OCI-LY1 (cell line): ENCODE data around the gene MED27.

Experiments used
- H2AFZ ChIP-seq: fragments of 200-600 bp; sonication (generic), shearing (Covaris generic); 2 replicates; pipeline ENCODE4 v1.6.0; 2014; ENCODE audit warnings: antibody characterized with exemption, mild to moderate bottlenecking, low read length
- H3F3A ChIP-seq: fragments of 200-600 bp; sonication (generic), shearing (Covaris generic); 2 replicates; pipeline ENCODE4 v1.6.0; 2014; ENCODE audit warnings: mild to moderate bottlenecking, antibody characterized with exemption, low read length, moderate library complexity; ENCODE audit not compliant: insufficient read depth
- H3K27ac ChIP-seq: fragments of 200-600 bp; sonication (generic); 2 replicates; pipeline ENCODE4 v1.5.1; 2014; ENCODE audit warnings: low read length, mixed run types, mild to moderate bottlenecking, low read depth; ENCODE audit not compliant: poor library complexity, severe bottlenecking
- H3K27me3 ChIP-seq: fragments of 200-600 bp; sonication (generic); 2 replicates; pipeline ENCODE4 v1.6.0; 2014; ENCODE audit warnings: antibody characterized with exemption, mild to moderate bottlenecking, low read length, moderate library complexity; ENCODE audit not compliant: insufficient read depth
- H3K36me3 ChIP-seq: fragments of 200-600 bp; sonication (generic); 2 replicates; pipeline ENCODE4 v1.6.1; 2014; ENCODE audit warnings: mild to moderate bottlenecking, antibody characterized with exemption, low read length, moderate library complexity, mixed read lengths; ENCODE audit not compliant: insufficient read depth
- H3K4me1 ChIP-seq: fragments of 200-600 bp; sonication (generic); 2 replicates; pipeline ENCODE4 v1.5.1; 2014; ENCODE audit warnings: mild to moderate bottlenecking, low read length, moderate library complexity; ENCODE audit not compliant: insufficient read depth, severe bottlenecking
- H3K4me2 ChIP-seq: fragments of 200-600 bp; sonication (generic), shearing (Covaris generic); 2 replicates; pipeline ENCODE4 v1.6.1; 2014; ENCODE audit warnings: low read length
- H3K4me3 ChIP-seq: fragments of 200-600 bp; sonication (generic); 2 replicates; pipeline ENCODE4 v1.5.1; 2014; ENCODE audit warnings: low read length, low read depth, mild to moderate bottlenecking, mixed read lengths; ENCODE audit not compliant: poor library complexity, severe bottlenecking
- H3K79me2 ChIP-seq: fragments of 200-600 bp; shearing (Covaris generic); 2 replicates; pipeline ENCODE4 v1.6.1; 2016; ENCODE audit warnings: mixed run types, low read length, mixed read lengths; ENCODE audit not compliant: insufficient read depth
- H3K9ac ChIP-seq: fragments of 200-600 bp; sonication (generic), shearing (Covaris generic); 2 replicates; pipeline ENCODE4 v1.6.1; 2014; ENCODE audit warnings: mild to moderate bottlenecking, low read length, mixed read lengths
- H3K9me2 ChIP-seq: fragments of 200-600 bp; sonication (generic), shearing (Covaris generic); 2 replicates; pipeline ENCODE4 v1.6.1; 2014; ENCODE audit warnings: low read depth, mild to moderate bottlenecking, low read length, mixed read lengths
- H3K9me3 ChIP-seq: fragments of 200-600 bp; shearing (Covaris generic); 2 replicates; pipeline ENCODE4 v1.6.1; 2014; ENCODE audit warnings: low read length, mixed read lengths
- H4K20me1 ChIP-seq: fragments of 200-600 bp; sonication (generic), shearing (Covaris generic); 2 replicates; pipeline ENCODE4 v1.6.0; 2016; ENCODE audit warnings: mild to moderate bottlenecking, low read length; ENCODE audit not compliant: insufficient read depth
- EZH2 ChIP-seq: fragments of 200-600 bp; sonication (generic), shearing (Covaris generic); IDR thresholded peaks from 2 replicates; pipeline ENCODE4 v1.8.0; 2017; ENCODE audit warnings: borderline replicate concordance, mixed run types, mild to moderate bottlenecking, antibody characterized with exemption, low read length, moderate library complexity, mixed read lengths
- TF ChIP-seq, protein P1 (sequence below): fragments of 200-600 bp; sonication (generic), shearing (Covaris generic); IDR thresholded peaks from 2 replicates; pipeline ENCODE4 v1.5.1; 2017; ENCODE audit warnings: mild to moderate bottlenecking, antibody characterized with exemption, low read length, moderate library complexity, mixed read lengths

MED27 gene

DNA sequence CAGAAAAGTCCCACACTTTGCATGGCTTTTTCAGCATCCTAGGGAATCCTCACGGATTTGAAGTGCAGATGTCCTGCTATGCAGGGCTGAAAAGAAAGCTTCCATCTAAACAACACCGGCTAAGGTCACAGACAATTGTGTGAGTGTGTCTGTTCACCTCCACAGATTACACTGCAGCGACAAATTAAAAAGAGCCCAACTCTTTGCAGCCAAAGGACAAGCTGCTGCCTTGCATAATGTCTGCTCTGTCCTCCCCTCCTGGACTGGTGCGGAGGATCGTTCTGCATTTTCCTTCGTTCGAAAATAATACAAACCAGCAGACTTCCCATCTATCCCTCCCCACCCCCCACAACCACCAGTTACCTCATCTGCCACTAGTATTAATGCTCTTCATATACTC, 169.1 kb downstream of the MED27 start:
- no peak overlapping the region for H3K4me3 ChIP-seq
- H3K36me3 ChIP-seq = no peaks in the 10 kb centered on the region
- no peaks in the 10 kb centered on the region for H3K79me2 ChIP-seq
- no peaks in the 10 kb centered on the region for H3F3A ChIP-seq
- no peaks in the 10 kb centered on the region for H3K4me1 ChIP-seq
- no peak for TF ChIP-seq EZH2
- TF ChIP-seq, protein P1, sequence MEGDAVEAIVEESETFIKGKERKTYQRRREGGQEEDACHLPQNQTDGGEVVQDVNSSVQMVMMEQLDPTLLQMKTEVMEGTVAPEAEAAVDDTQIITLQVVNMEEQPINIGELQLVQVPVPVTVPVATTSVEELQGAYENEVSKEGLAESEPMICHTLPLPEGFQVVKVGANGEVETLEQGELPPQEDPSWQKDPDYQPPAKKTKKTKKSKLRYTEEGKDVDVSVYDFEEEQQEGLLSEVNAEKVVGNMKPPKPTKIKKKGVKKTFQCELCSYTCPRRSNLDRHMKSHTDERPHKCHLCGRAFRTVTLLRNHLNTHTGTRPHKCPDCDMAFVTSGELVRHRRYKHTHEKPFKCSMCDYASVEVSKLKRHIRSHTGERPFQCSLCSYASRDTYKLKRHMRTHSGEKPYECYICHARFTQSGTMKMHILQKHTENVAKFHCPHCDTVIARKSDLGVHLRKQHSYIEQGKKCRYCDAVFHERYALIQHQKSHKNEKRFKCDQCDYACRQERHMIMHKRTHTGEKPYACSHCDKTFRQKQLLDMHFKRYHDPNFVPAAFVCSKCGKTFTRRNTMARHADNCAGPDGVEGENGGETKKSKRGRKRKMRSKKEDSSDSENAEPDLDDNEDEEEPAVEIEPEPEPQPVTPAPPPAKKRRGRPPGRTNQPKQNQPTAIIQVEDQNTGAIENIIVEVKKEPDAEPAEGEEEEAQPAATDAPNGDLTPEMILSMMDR = no peak
- H3K4me2 ChIP-seq = no peak overlapping the region
- no peak overlapping the region for H2AFZ ChIP-seq
- no peak overlapping the region for H3K9ac ChIP-seq
- H3K27ac ChIP-seq = no peak overlapping the region
- no peaks in the 10 kb centered on the region for H3K27me3 ChIP-seq
- no peaks in the 10 kb centered on the region for H3K9me3 ChIP-seq
- no peaks in the 10 kb centered on the region for H4K20me1 ChIP-seq
- no peaks in the 10 kb centered on the region for H3K9me2 ChIP-seq

DNA sequence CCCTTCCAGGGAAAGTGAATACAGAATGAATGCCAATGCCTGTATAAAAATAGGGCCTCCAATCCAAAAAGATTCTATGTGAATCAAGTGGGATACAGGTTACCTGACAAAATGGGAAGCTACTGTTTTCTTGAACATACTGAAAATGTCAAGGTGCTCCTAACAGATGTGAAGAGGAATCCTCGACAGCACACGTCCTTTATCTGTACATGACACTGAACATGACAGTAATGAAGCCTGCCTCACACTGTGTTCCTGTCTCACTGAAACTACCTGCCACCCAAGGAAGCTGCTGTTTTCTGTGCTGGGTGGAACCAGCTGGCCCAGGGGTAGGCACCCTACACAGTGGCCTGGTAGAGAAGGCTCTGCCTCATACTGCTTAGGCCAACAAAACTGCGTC, 174.5 kb downstream of the MED27 start:
- no peaks in the 10 kb centered on the region for H3K36me3 ChIP-seq
- no peaks in the 10 kb centered on the region for H3K27me3 ChIP-seq
- H3K9me2 ChIP-seq = no peaks in the 10 kb centered on the region
- no peak for TF ChIP-seq EZH2
- TF ChIP-seq, protein P1 = no peak
- no peak overlapping the region for H3K27ac ChIP-seq
- H2AFZ ChIP-seq = no peak overlapping the region
- H3K9ac ChIP-seq = no peak overlapping the region
- no peaks in the 10 kb centered on the region for H3K4me1 ChIP-seq
- no peak overlapping the region for H3K4me2 ChIP-seq
- H3K9me3 ChIP-seq = no peaks in the 10 kb centered on the region
- no peaks in the 10 kb centered on the region for H3K79me2 ChIP-seq
- H4K20me1 ChIP-seq = no peaks in the 10 kb centered on the region
- H3K4me3 ChIP-seq = no peak overlapping the region
- no peaks in the 10 kb centered on the region for H3F3A ChIP-seq

DNA sequence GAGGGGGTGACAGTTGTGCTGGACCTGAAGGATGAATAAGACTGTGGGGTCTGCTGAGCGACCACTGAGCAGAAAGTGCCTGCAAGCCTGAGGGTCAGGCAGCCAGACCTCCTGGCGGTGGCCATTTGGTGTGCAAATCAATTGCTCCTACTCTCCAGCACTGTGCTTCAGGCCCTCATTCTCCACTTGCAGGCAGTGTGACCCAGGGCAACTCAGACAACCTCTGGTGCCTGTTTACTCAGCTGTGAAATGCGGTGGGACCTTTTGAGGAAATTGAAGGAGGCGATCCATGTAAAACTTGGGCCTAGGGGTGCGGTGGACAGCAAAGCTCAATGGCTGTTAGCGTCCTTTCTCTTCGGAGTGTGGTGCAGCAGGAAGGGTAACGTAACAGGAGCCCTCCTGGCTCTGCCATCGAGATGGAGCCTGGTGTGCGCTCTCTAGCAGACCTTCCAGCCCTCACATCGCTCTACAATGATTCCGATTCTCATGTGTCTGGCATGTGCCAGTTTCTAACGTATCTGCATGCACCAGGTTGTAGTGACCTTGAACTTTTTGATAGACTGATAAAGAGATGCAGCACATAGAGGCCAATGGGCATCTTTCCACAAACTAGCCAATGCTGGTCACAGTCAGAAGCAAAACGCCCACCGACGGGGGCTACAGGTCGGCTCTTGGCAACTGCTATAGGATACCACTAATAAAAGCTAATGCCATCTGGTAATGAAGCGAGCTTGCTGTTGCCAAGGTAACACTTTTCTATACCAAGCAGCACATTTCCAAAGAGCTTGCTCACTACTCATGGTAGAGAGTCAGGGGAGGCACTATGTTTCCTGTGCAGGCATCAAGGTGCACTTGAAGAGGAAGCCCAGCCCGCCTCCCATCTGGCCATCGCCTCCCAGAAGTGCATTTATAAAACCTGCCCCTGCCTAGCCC, 180.1 kb downstream of the MED27 start:
- Histone ChIP-seq H3K4me1 (no peaks in the 10 kb centered on the region), H3K27ac (no peak overlapping the region), H3K9me3 (no peaks in the 10 kb centered on the region), H3K36me3 (no peaks in the 10 kb centered on the region), H3K79me2 (no peaks in the 10 kb centered on the region), H3K9ac (no peak overlapping the region), H3F3A (no peaks in the 10 kb centered on the region), H3K4me3 (no peak overlapping the region), H3K4me2 (no peak overlapping the region), H4K20me1 (no peaks in the 10 kb centered on the region), H3K27me3 (no peaks in the 10 kb centered on the region), H2AFZ (no peak overlapping the region), H3K9me2 (no peaks in the 10 kb centered on the region)
- no peak for TF ChIP-seq EZH2
- TF ChIP-seq, protein P1 = no peak
